Activated CD4-positive, alpha-beta T cell treated with anti-CD3 and anti-CD28 coated beads, Interleukin-2, Interleukin-4, amounts not matched to agents 100 ng/mL and 50 ng/mL, durations not matched to agents 16 hours and 8 hours (primary cell): ENCODE measurements around the gene SHISA8.
"Not testable (repeated sequence)": the region's sequence is repeated elsewhere in the genome, so short reads cannot be mapped to it uniquely, and the experiment has no call there.

Experiments
- DNase-seq: peaks from one replicate; pipeline ENCODE4 v3.0.0-alpha.2; 2020; ENCODE audit warnings: low spot score

SHISA8 gene

DNA sequence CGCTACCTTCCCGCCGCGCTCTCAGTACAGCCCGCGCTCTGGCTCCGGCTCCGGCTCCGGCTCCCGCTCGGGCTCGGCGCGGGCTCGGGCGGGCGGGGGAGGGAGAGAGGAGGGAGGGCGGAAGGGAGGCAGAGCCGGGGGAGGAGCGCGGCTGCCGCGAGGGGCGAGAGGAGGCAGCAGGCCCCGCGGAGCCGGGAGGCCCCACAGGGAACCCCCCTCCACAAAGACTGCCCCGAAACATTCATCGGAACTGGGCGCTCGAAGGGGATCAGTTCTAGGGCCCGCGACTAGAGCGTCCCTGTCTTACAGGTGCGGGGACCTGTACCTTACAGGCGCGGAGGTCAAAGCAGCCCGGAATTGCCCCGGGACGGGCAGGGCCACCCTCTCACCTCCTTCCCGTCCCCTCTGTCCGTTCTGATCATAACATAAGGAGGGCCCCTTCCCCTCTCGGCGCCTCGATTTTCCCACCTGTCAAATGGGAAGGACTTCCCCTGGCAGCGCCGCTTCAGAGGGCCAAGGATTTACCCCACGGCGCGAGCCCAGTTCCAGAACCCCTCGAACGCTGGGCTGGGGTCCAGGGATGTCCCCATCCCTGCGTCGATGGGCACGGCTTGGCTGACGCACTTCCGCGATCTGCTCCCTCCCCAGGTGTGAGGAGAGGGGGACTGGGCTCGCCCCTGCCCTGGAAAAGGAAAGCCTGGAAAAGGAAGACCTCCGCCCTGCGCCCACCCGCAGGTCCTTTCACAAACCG lies at the start of gene SHISA8:
Gene SHISA8 (minus strand): TSS at position 40 of the 751 bp plus-strand sequence. CDS start 407 bp downstream, outside the sequence.
- DNase-seq: no peak

DNA sequence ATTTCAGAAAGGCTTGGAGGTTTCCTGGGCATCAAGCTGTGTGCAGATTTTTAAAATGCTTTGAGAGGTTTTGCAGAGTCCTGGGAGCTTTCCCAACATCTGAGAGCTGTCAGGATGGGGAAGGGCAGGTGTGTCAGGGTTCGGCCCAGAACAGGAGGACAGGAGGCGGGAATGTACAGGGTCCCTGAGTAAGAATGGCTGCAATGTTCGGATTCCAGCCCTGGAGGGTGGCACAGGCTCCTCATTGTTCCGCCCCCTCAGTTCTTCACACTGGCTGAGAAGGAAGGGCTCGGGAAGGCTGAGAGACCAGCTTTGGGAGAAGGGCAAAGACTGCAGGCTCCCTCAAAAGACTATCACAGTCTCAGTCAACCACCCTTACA lies 49.2 kb upstream of the SHISA8 start:
- DNase-seq: no peak

DNA sequence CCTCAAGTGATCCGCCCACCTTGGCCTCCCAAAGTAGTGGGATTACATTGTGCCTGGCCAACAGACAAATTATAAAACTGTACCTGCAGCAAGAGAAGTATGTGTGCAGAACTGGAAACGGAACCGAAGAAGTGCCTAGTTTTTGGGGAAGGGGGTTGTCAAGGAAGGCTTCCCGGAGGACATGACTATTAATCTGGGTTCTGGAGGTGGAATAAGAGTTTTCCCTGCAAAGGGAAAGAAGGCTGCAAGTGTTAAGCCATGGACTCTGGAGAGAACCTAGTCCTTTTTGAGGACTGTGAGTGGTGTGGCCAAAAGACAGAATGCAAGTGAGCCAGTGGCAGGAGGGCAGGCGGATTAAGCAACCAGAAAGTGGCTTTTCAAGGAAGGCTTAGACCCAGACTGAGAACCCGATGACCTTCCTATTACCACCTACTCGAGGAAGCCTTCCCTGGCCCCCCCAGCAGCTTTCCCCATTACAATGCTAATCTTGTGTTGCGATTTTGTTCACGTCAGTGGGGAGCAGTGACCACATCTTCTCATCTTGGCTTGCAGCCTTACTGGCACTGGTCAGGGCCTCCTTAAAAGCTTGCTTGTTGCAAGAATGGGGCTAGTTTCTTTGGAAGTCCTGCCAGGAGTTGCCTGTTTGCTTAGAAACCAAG lies 48.7 kb upstream of the SHISA8 start:
- DNase-seq: no peak

DNA sequence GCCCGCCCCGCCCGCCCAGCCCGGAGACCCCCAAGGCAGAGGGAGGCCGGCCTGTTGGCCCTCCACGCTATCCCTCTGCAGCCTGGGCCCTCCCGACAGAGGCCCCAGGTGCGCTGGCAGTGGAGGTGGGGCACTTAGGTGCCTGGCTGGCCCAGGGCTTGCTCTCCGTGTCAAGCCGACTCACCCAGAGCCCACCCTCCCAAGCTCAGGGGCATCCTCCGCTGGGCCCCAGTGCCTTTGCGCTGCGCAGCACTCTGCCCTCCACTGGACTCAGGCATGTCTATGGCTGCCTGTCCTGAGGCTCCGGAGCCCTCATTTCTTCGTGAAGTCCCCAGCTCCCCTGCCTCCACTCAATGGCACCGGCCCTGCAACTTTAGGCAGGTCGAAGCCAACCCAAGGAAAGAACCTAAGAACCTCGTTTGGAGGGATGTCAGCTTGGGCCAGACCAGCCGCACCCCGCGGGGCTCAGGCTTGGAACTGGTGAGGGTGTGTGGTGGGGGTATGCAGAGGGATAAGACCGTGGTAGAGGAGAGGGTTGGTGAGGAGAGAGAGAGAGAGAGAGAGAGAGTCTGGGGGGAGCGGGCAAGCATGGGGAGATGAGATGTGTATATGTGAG lies 43.2 kb upstream of the SHISA8 start:
- no peak for DNase-seq

DNA sequence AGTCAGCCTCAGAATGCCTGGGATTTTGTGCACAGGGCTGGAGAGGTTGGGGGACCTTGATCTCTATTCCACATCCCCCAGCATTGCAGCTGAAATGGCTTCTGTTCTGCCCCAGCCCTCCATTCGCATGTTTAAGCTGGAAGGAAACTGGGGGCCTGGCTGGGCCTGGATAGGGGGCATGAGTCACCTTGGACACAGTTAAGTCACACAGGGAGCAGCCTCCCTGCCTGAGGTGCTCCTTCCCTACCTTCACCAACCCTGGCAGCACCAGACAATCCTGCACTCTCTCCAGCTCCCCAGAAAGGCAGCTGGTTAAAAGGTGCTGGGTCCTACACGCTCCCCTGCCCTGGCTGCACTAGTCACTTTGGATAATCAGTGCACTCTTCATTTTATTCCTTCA lies 37.8 kb upstream of the SHISA8 start:
- no peak for DNase-seq

DNA sequence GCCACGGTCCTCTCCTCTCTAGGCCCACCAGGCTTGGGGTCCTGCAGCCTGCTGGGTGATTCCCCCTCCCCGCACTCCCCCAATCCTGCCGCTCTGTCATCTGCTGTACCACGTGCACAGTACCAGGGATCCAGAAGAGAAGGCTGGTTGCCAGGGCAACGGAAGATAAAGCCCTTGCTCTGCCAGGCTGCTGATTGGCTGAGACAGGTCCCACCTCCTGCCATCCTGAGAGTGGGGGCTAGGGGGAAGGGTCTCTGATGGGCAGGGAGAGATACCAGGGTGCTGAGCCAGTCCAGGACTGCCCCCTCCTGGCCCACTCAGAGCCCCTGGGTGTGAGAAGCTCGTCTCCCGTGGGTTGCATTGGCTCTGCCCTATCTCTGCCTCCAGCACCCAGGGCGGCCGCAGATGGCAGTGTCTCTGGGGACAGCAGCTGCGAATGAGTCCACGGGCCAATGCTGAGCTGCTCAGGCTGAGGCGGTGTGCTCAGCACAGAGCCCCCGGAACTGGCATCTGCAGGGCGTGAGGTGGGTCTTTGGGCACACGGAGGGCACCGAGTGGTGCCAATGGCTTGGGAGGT lies 37.1 kb upstream of the SHISA8 start, which contains the start of gene SMIM45:
Gene SMIM45 (plus strand): TSS at position 253 of the 577 bp plus-strand sequence.
- no peak for DNase-seq

DNA sequence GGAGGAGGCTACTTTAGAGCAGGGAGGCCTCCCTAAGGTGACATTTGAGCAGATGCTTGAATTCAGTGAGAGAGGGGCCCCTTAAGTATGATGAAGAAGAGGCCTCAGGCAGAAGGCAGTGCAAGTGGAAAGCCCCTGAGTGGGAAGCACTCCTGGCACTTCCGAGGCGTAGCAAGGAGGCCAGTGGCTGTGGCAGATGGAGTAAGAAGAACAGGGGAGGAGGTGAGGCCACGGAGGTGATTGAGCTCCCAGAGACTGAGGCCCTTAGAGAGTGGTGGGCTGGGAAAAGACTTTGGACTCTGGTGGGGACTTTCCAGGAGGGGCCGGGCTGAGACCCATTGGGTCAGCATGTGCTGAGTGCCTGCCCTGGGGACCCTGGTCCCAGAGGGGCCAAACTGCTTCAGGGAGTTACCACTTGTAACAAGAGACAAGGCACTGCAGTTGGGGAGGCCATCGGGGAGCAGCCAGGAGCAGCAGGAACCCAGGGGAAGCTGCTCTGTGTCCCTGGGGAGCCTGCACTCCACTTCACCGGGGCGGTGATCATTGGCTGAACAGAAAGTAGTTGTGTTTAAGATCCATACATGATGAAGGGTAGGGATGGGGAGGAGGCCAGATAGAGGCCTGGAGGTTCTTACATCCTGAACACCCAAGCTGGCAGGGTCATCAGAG lies 34.6 kb upstream of the SHISA8 start:
- DNase-seq: no peak

DNA sequence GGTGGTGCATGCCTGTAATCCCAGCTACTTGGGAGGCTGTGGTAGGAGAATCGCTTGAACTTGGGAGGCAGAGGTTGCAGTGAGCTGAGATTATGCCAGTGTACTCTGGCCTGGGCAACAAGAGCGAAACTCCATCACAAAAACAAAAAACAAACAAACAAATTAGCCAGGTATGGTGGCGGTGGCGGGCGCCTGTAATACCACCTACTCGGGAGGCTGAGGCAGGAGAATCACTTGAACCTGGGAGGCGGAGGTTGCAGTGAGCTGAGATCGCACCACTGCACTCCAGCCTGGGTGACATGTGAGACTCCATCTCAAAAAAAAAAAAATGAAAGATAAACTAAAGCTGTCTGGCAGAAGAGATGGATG lies 34.0 kb upstream of the SHISA8 start:
- DNase-seq: not testable (repeated sequence)

DNA sequence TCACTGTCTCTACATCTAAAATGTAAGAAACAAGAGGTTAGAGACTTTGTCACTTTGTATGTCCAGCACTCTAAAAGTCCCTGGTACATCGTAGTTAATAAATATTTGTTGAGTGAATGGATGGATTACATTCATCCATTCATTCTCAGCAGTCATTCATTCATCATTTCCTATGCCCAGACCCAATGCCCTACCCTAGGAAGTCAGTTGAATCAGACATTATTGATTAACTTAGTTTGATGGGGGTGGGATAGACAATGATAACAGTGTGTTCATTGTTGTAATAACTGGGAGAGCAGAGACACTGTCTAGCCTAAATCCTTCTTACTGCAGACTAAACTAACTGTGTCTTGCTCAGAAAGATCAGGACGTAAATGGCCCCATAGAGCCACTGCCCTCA lies 33.3 kb upstream of the SHISA8 start:
- DNase-seq: no peak

DNA sequence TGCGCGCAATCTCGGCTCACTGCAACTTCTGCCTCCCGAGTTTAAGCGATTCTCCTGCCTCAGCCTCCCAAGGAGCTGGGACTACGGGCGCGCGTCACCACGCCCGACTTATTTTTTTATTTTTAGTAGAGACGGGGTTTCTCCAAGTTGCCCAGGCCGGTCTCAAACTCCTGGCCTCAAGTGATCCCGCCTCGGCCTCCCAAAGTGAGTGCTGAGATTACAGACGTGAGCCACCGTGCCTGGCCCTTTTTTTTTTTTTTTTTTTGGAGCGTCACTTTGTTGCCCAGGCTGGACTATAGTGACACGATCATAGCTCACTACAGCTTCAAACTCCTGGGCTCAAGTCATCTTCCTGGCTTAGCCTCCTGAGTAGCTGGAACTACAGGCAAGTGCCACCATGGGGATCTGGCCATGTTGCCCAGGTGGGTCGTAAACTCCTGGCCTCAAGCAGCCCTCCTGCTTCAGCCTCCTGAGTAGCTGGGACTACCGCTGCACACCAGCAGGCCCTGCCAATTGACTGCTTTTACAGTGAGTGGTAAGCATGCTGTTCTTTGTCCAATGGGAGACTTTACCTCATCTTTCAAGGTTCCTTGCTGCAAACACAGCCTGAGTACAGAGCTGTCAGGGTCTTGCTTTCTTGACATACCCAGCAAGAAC lies 32.7 kb upstream of the SHISA8 start:
- DNase-seq: no peak

DNA sequence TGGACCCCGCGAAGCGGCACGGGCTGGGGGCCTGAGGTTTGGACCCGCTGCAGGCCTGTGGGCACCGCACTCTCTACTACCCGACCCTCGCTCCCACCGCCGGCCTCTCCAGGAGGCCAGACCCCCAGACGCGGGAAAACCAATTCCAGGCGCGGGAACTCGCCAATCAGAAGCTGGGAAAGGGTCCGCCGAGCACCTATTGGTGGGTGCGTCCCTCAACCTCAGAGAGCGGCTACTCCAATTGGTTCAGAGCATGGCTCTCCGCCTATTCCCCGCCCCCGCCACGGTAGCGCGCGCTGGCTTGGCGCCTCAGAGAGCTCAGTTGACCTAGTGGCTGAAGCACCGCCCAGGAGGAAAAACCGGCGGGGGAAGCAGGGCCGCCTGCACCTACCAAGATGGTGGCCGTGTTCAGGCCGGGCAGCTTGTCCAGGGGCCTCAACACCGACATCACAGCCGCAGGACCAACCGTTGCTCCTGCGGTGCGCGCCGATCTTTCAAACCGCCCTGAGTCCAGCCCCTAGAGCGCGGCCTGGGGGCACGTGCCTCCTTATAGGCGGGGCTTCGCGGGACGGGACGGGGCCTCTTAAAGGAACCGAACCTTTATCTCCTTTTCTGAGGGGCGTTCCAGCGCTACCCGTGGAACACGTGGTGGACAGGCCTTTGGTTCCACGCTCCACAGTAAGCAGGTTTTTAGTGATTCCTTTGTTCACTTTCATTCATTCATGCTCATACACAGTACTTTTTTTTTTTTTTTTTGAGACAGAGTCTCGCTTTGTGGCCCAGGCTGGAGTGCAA lies 32.0 kb upstream of the SHISA8 start, which contains the start of gene CENPM:
Gene CENPM (minus strand): TSS at position 524 of the 795 bp plus-strand sequence. CDS start 76 bp downstream, at position 448.
- DNase-seq: peak; percentile 98

DNA sequence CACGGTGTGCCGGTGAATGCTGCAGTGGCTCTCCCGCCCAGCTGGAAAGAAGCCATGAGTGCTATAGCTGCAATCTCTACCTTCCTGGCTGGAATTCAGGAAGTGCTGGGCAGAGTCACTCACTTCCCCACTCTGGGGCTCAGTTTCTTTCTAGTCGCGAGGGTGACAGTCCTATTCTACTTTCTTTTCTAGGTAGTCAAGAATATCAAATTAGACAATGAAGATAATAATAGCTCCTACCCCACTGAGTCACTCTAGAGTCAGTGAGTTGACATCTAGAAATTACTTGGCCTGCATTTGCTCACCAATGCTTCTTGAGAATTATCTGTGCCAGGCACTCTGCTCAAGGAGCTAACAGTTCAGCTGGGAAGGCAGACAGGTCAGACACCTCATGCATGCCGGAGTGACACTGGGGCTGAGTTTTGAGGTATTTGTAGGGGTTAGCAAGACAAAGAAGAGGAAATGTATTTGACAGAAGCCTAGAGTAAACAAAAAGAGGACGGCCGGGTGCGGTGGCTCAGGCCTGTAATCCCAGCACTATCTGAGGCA lies 28.9 kb upstream of the SHISA8 start:
- DNase-seq: no peak

DNA sequence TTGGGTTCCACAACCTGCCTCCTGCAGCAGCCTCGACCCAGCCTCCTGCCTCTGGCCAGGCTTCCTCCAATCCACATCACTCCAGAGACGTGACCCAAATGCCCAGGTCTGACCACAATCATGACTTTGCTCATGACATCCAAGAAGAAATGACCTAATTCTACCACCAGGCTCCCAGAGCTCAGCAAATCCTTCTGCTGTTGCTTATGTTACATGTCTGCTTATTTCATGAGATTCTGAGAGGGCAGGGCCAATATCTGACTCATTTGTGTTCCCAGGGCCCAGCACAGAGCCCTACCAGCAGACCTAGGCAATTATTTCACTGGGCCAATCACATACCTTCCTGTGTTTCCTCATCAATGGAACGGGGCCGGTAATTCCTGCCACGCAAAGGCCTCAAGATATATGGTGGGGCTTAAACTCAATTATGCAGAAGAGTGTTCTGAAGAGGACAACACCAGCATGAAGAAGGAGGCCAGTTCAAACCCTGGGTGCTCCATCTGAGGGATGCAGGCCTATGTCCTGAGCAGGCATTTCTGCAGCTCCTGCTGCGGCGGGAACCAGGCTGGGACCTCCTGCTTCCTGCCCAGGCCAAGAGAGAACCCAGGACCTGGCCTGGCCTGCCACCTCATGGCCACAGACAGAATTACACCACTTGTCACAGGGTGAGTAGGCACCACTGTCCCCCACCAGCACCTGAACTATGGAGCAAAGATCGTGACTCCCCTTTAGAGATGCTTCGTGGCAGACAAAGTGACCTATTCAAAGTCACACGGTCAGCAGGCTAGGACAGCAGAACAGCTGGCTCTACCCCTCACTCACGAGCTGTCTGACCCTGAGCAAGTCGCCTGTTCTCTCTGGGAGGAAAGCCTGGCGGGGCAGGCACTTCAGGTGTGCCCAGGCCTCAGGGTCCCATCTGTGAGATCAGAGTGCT lies 26.2 kb upstream of the SHISA8 start:
- DNase-seq: peak; percentile 86

DNA sequence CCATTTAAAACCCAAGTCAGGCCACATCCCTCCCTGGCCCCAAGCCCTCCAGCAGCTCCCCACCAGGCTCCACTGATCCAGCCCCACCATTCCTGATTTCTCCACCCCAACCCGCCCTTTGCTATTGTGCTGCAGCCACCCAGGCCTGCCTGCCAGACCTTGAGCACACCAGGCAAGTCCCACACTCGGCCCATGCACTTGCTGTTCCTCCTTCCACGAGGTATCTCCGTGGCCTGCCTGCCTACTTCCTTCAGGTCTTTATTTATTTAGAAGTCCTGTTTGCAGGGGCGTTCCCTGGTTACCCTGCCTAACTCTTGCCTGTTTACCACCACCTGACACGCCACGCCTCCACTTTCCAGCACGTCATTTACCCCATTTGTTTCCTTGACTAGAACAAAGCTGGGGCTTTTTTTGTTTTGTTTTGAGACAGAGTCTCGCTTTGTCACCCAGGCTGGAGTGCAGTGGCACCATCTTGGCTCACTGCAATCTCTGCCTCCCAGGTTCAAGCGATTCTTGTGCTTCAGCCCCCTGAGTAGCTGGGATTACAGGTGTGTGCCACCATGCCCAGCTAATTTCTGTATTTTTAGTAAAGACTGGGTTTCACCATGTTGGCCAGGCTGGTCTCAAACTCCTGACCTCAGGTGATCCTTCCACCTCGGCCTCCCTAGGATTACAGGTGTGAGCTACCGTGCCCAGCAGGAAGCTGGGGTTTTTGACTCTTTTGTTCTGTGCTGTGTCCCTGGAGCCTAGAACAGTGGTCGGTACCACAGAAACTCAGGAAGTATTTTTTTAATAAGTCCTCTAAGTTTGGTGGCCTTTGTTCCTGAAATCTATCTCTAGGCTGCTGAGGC lies 25.3 kb upstream of the SHISA8 start:
- peak; percentile 96 for DNase-seq

DNA sequence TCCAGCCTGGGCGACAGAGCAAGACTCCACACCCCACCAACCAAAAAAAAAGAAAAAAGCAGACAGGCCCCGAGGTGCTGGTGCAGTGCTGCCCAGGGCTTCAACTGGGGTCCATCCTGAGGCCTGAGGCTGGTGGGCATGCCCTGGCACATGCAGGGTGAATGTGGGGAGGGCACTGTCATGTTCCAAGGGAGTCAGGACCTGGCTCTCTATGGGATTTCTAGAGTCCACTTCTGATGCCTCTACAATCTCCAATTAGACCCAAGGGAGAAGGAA lies 22.0 kb upstream of the SHISA8 start:
- no peak for DNase-seq

DNA sequence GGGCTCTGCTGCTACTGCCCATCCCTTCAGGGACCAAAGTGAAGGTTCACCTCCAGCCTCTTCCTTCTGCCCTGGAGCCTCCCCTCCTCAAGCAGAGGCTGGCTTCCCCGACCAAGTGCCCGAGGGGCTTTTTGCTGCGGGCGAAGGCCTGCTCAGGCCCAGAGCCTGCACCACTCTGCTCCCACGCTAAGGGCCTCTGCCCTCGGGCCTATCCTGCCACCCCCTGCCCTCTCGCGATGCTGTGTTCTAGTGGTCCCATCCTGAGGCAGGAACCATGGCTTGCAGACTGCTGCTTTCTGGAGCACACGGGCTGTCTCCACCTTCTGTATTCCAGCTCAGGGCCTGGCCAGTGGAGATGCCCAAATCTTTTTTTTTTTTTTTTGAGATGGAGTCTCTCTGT lies 20.6 kb upstream of the SHISA8 start:
- DNase-seq: no peak

DNA sequence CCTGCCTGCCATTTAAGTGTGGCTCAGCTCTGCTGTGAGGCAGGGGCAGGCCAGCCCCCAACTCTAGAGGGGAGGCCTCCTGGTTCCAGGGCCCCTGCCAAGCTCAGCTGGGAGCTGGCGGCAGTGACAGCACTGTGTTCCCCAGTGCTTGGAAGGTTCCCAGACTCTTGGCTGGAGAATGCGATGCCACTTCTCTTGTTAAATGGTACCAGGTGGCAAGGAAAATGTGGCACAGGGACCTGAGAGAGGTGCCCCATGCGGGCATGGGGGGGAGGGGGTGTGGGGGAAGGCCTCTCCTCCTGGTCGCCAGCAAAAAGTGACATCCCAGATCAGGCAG lies 20.1 kb upstream of the SHISA8 start:
- no peak for DNase-seq

DNA sequence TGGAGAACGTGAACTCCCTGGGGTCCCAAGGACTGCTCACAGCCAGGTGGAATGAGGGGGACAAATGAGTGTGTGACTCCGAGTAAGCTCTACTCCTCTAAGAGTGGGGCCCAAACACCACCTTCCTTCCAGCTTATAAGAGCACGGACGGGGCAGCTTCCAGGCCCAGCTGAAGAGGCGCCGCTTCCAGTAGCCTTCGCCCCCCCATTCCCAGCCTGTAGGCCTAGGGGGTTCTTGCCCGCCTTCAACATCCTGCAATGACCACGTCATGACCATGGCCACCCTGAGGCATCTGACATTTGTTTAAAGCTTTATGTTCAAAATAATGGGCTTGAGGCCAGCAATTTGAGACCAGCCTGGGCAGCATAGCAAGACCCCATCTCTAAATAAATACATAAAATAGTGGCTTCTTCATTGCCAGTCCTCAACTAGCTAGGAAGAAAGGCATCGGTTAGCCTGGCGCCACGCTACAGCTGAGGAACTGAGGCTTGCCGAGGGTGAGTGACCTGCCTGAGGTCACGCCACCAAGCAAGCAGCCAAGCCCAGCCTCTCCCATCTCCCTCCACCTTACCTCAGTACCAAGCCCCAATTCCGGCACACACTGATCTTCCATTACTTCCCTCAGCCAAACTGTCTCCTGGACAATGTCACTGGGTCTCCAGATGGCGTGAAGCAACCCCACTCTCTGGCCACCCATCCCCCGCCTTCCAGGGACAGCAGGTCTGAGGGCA lies 19.6 kb upstream of the SHISA8 start:
- DNase-seq: no peak
